Activated CD8-positive, alpha-beta memory T cell treated with anti-CD3 and anti-CD28 coated beads, Interleukin-2, amount 50 U/mL, for 1 hour (primary cell): ENCODE data around the gene KNOP1.

Source experiments
- DNase-seq: peaks from one replicate; pipeline ENCODE4 v3.0.0-alpha.2; 2020; ENCODE audit errors: extremely low read depth

Gene KNOP1, protein sequence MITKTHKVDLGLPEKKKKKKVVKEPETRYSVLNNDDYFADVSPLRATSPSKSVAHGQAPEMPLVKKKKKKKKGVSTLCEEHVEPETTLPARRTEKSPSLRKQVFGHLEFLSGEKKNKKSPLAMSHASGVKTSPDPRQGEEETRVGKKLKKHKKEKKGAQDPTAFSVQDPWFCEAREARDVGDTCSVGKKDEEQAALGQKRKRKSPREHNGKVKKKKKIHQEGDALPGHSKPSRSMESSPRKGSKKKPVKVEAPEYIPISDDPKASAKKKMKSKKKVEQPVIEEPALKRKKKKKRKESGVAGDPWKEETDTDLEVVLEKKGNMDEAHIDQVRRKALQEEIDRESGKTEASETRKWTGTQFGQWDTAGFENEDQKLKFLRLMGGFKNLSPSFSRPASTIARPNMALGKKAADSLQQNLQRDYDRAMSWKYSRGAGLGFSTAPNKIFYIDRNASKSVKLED

DNA sequence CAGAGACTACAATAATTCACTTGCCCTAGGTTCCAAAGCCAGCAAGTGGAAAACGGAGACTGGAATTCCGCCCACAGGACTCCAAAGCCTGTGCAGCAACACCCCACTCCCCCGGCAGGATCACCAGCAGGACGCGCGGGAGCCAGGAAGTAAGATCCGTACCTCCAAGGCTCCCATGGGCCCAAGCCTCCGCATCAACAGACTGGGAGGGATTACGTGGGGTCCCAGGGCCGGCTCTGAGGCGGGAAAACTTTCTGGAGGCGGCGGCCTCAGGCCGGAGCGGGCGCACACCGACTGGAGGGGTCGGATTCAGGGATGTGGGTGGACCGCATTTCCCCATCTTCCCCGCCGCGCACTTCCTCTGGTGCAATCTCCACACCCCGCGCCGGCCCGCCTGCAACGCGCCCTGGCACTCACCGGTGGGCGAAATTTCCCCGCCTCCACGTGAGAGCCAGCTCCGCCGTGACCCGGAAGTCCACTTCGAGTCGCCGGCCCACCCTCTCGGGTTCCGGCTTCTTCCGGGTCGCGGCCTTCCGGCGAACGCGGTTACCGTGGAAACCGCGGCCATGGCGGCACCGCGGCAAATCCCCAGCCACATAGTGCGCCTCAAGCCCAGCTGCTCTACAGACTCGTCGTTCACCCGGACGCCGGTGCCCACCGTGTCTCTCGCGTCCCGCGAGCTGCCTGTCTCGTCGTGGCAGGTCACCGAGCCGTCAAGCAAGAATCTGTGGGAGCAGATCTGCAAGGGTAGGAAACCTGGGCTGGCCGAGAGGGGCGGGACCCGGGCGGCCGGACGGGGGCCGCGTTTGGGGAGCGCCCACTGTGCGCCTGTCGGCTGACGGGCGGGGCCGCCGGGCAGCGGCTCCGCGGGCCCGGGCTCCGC, at the start of gene KNOP1, which contains the start of gene IQCK:
TSS of gene KNOP1 (minus strand) at position 487 of the 883 bp plus-strand sequence. CDS start 3,192 bp downstream, outside the sequence.
TSS of gene IQCK (plus strand) at position 531 of the 883 bp plus-strand sequence. CDS start at position 567, 36 bp downstream.
- DNase-seq, result peak; percentile 55

DNA sequence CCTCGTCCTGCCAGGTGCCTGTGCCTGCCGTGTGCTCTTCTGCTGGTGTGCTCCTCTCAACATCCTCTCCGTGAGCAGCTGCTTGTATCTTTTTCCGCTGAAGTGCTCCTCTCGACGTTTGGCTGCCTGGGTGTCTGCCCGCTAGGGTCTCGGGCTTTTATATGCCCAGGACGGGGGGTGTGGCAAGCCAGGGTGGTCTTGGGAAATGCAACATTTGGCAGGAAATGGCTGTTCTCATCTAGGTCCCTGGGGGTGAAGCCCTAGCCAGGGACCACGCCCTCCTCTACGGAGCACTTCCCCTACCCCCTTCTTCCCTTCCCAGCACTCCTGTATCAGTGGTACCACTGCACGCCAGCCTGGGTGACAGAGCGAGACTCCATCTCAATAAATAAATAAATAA, 49.5 kb upstream of the KNOP1 start:
- DNase-seq, result no peak

DNA sequence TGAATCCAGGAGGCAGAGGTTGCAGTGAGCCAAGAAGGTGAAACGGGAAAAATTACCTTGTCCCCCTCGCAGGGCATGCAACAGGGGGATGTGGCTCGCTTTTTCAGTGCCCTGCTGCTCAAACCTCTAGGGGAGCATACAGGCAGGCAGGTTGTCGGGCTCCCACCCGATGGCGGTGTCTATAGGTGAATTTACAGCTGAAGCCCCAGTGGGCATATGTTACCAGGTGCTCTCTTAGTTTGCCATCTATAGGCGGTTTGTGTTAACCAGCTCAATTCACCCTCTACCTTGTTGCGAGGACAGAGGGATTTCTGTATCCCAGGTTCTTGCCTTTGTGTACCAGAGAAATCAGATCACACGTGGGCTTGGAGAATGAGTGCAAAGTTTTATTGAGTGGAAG, 49.0 kb upstream of the KNOP1 start:
- no peak for DNase-seq

DNA sequence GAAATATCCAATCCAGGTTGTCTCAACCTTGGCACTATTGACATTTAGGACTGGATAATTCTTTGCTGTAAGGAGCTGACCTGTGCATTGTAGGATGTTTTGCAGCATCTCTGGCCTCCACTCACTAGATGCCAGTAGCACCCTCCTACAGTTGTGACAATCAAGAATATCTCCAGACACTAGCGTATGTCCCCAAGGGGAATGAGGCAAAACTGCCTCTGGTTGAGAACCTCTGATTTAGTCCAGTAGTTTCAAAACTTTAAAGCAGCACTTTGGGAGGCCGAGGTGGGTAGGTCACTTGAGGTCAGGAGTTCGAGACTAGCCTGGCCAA, 48.5 kb upstream of the KNOP1 start:
- DNase-seq, result no peak

DNA sequence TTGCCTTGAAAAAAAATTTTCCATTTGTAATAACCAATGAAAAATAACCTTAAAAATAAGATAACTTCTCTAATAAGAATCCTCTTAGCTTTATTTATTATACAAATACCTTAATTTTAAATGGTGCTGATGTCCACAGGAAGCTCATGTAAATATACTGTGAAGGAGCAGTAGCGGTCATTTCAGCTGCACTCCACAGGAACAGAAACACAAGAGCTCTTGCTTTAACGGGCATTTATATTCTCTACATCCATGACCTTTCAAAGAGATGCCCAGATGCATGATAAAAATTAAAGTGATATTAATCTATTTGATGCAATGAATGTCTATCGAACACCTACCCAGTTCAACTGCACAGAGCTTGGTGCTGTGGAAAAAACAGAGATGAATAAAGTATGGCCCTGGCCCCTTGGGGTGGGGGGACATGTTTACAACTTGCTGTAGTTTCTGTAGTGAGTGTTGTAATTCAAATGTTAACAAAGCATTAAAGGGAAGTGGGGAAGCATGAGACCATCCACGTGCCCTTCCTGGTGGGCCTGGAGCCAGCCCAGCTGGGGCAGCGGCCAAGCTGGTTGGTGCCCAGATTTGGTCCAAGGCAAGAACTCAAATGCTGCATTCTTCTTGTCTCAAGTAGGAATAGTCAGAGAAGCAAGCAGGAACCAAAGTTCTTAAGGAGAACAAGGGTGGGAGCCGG, 48.0 kb upstream of the KNOP1 start:
- DNase-seq, result no peak

DNA sequence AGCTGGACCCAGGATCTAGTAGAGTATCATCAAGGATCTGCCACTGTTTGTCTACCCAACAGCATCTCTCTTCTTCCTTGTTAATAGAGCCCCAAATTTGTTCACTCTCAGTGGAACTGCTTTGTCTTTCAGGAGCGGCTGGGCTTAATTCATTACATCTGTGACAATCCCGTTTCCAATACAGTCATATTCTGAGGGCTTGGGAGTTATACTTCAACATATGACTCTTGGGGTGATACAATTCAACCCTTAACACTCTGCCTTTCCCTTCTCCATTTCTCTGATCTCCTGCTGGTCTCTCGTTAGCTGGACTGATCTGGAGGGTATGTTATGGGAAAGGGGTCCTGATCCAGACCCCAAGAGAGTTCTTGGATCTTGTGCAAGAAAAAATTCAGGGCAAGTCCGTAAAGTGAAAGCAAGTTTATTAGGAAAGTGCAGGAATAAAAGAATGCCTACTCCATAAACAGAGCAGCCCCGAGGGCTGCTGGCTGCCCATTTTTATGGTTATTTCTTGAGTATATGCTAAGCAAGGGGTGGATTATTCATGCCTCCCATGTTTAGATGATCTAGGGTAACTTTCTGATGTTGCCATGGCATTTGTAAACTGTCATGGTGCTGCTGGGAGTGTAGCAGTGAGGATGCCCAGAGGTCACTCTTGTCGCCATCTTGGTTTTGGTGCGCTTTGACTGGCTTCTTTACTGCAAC, 42.5 kb upstream of the KNOP1 start:
- DNase-seq, result no peak

DNA sequence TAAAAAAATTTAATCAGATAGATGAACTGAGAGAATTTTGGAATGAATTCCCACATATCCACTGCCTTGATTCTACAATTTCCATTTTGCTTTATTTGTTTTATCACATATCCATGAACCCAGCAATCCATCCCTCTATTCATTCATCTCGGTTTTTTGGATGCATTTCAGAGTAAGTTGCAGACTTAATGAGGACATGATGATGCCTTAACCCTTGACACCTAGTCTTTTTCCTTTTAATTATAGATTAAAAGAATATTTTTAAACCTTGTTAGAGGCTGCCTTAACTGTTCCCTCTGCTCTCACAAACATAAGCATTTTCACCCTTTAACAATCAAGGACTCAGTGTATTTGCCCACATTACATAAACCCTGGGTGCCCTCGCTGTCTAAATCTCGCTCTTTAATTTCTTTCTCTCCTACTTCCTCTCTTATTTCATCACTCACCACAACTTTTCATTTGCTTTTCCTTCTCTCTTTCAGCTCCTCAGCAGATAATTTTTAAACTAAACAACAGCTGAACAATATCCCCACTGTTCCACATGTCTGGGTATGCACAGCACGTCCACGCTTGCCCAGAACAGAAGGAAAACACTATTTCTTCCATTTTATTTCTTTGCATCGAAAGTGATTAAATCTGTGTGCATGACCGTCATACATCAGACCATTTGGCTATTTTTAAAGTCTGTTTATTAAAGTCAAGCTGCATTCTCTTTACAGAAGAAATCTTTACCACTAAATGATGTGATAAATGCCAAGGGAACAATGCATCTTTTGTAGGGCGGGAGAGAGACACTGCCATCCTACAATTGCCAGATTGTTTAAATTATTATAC, 40.0 kb upstream of the KNOP1 start:
- no peak for DNase-seq

DNA sequence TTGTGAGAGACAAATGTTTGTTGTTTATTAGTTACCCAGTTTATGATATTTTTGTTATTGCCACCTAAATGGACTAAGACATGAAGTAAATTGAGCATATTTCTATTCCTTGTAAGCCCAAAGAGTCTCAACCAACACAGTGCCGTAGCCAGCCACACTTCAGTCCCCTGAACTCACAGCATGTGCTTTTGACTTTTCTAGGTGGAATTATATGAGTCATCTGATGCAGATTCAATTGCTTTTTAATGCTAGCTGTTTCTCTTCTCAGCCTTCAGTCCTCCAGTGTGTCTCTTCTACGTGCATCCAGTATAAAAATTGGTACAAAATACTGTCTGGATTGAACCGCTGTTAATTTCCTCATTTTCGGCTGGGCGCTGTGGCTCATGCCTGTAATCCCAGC, 39.0 kb upstream of the KNOP1 start:
- DNase-seq, result no peak

DNA sequence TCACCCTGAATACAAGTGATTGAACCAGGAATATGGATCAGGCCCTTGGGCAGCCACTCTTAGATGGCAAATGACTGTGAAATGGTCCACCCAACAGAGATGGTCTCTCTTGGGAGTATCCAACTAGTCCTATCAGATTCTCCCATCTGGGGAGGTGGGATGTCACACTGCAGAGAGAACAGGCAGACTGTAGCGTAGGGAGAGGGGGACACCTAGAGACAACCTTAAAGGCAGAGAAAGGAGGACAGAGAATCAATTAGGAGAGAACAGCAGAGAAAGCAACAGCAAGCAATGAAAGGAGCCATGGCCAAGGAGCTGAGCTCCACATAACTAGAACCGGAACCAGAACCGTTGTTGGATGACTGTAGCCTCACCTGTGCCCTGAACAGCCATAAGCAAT, 37.2 kb upstream of the KNOP1 start:
- no peak for DNase-seq

DNA sequence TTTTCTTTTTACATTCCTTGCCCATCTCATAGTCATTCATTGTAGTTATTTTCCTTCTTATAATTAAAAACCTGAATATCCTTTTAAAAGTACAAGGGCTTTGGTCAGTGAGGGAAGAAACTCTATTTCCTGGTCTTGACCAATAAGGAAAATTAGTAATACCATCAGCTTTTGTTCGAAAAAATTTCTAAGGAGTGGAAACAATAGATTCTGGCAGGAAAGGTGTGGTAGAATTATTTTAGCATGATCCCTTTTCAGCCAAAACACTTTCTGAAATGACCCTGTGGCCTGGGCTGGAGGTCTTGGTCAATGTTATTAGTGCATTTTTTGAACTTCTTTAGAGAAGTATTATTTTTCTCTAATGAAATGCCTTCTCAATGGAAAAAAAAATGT, 36.6 kb upstream of the KNOP1 start:
- DNase-seq, result no peak

DNA sequence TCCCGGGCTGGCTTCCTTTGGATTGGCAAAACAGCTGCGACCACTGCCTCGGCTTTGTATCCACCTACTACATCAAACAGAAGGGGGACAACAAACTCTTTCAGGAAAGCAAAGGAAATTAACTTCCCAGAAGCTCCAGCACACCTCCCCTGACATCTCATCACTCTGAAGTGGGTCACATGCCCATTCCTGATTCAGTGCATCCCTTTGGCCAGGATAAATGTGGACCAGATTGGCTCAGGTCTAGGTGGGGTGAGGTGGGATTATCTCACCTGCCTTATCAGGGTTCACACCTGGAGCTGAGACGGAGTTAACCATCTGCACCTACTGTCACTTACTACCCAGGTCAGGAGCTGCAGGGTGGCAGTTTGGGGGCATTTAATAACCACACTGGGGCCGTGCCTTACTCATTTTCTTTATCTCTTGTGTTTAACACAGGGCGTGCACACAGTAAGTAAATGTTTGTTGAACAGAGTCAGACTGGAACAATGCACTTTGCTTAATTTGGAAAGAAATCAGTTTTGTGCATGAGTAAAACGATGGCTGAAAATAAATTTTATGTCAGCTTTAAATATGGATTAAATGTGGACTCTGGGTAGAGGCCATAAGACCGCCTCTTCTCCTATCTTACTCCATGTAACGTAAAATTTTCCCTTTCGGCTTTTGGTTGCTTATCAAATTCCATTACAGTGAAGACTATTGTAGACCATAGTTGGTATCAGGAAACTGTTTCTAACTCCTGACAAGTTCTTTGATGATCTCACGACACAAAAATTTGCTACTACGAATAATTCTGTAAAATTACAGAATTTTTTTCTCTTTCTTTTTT, 36.0 kb upstream of the KNOP1 start:
- DNase-seq, result no peak

DNA sequence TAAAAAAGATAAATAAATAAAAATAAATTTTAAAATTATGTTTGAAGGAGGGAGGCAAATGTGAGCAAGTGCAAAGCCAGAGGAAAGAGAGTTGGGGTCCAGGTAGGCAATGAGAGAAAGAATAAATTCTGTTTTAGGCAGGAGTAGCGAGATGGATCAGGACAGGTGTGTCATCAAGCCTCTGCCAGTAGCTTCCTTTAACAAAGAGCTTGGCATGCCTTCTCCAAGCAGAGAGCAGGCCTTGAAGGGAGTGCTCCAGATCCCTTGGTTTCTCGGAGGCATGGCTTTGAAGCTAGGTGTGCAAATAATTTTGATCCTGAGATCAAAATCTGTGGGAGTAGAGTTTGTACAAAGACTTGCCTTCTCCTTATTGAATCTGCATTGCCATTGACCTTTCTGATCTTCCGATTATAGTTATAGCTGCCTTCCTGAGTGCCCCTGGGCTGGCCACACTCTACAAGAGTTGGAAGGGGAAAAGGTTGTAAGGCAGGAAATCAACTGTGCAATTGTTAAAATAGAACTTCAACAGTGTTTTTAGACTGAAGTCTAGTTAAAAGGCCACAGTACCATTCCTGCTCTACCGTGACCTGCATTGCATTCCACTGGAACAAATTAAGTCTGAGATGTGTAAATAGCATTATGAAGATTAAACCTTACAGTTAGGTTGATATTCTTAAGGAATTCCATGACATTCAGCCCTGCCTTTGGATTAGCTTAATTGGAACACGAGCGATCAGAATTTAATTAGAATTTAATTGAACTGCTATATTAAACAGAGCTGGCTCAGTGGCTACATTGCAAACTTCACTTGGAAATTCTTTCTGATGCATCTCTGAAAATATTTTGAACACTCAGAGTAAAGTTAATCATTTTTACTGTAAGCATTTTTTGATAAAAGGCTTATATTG, 33.7 kb upstream of the KNOP1 start:
- DNase-seq, result no peak

DNA sequence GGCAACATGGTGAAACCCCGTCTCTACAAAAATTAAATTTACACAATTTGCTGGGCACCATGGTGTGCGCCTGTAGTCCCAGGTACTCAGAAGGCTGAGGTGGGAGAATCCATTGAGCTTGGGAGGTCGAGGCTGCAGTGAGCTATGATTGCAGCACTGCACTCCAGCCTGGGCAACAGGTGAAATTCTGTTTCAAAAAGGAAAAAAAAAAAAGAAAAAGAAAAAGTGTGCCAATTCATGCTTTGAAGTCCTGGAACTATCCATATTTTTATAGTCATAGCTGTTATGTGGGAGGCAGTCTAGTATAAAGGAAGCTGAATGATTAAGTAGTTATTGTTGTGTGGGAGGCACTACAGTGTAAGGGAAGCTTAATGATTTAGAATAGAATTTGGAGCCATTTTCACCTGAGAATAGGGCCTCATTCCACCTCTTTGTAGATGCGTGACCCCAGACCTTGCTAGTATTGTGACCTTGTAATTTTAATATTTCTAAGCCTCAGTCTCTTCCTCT, 31.6 kb upstream of the KNOP1 start:
- no peak for DNase-seq

DNA sequence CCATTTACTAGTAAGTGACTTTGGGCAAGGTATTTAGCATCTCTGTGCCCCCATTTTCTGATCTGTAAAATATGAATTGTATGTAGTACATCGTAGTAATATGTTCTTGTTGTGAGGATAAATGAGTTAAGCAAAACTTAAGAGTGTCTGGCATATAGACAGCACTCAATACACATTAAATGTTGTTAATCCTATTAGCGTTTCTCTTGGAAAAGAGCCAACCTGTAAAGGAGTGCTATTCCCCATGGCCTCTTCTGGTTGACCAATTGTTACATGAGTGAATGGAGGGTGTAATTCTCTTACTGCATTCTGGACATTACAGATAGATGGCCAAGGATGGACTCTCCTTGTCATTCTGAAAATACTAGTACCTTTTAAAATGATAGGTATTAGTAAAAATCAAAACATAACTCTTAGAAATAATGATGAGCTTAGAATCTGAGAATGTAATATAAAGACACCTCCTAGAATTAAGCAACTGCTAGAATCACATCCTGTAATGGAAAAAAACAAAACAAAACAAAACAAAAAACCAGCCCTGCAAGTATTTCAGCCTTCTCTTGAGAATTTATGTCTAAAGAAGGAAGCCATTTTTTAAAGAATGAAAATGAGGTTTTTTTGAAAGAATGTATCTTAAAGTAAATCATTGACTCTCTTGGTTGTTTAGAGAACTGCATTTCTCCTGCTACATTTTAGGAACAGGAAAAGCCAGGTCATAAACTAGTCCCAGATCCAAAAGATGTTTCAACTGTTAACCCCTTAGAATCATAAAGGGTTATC, 30.6 kb upstream of the KNOP1 start:
- no peak for DNase-seq

DNA sequence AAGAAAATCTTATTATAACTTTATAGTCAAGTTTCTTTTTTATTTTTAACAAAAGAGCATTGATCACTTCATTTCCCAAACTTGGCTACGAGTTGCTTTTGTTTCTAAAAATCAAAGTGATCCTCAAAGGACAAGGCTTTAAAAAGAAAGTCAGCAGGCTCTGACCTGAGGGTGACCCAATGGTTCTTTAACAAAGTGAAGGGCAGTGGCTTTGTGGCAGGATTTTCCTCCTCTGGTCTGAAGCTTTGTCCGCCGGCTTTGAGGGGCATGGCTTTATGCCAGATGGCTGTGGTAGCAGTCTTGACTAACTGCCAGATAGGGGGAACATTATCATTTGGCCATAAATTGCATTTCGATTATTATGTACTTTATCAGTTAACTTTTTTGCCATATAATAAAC, 28.5 kb upstream of the KNOP1 start:
- no peak for DNase-seq

DNA sequence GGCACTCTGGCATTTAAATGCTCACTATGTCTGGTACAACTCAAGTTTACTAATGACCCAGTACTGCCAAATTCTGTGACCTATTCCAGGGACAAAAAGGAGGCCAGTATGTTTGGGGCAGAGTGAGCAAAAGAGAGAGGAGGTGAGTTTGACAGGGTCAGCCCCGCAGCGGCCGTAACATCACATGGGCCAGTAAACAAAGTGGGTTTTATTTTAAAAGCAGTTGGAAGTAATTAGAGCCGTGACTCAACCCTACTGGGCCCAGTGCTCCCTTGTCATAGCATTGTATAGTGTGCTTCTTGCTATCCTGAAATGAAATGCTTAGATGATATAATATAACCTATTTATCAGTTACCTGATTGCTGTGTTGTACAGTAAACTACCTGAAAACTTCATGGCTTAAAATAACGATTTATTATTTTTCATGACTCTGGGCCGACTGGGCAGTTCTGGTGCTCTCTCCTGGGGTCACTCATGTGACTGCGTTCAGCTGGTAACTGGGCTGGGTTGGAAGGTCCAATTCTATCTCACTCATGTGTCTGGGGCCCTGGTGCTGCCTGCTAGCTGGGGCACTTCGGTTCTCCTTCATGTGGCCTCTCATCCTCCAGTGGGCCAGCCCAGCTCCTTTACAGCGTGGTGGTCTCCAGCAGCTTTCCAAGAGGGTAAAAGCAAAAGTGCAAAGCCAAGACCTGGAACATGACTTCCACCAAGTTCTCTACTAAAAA, 27.4 kb upstream of the KNOP1 start:
- no peak for DNase-seq

DNA sequence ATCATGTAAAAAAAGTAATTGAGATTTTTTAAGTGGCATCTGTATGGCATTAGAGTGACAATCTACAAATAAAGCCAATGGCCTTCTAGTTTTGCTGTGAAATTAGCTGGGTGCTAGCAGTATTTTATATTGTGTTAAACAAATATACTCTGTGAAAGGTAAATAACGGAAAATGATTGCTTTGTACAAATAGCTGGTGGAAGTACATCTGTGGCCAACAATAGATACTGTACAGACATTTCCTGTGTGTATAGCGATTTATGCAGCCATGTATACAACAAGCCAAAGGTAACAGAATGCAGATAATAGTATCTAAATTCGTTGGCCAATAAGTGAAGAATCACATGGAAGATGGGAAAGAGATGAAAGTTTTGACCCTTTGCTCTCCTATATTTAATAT, 26.6 kb upstream of the KNOP1 start:
- DNase-seq, result no peak
